Endothelial cell of umbilical vein (primary cell): ENCODE measurements around the gene ARHGEF19. TPM values are rescaled to one million over a fixed set of nuclear protein-coding genes. Genes with fewer than 3 reads are reported as not detected.

Experiments used
- BruUV-seq: library from RNA; stranded (reverse); fragments of 400-500 nt; replicated peaks from 2 replicates; lab custom pipeline; 2021; lab: Mats Ljungman, UMichigan
- CTCF ChIA-PET: fragments of 300-600, 350-600 bp; sonication (Branson Sonifier 250); formaldehyde crosslinking; loops from one replicate; lab custom pipeline; 2021; ENCODE audit warnings: antibody characterized with exemption, inconsistent platforms; lab: Charles Lee
- POLR2A ChIA-PET: fragments of 300-600, 350-600 bp; sonication (Branson Sonifier 250); formaldehyde crosslinking; loops from one replicate; lab custom pipeline; 2021; ENCODE audit warnings: antibody characterized with exemption, inconsistent platforms; lab: Charles Lee
- DNase-seq: peaks from one replicate; pipeline ENCODE4 v3.0.0-alpha.2; 2011; ENCODE audit warnings: low read depth, low spot score
- FAIRE-seq: peaks from 2 replicates; lab custom pipeline; 2011; peaks lifted over from hg19 to GRCh38; lab: Jason Lieb, UNC
- H2AFZ ChIP-seq: 2 replicates; pipeline ENCODE4 v1.6.0; 2012; ENCODE audit warnings: low read depth, low read length, control low read depth, inconsistent platforms
- H3K27ac ChIP-seq: 2 replicates; pipeline ENCODE4 v1.5.1; 2011; ENCODE audit warnings: low read depth, mild to moderate bottlenecking, control low read depth, low read length, moderate library complexity; ENCODE audit not compliant: insufficient read depth
- H3K27me3 ChIP-seq, 2 experiments: 2 replicates each; pipeline versions ENCODE4 v1.6.0 to v1.6.1; 2011; ENCODE audit warnings: low read length in 2 of 2, mixed read lengths in 1 of 2; ENCODE audit not compliant: control insufficient read depth in 2 of 2, insufficient read depth in 2 of 2
- H3K36me3 ChIP-seq, 2 experiments: 2 replicates in 1 of 2; 3 replicates in 1 of 2; pipeline ENCODE4 v1.5.1; 2011; ENCODE audit warnings: low read length in 2 of 2, mild to moderate bottlenecking in 1 of 2, moderate library complexity in 1 of 2; ENCODE audit not compliant: control insufficient read depth in 2 of 2, insufficient read depth in 2 of 2; ENCODE audit errors: extremely low read depth in 1 of 2
- H3K4me1 ChIP-seq: 3 replicates; pipeline ENCODE4 v1.5.1; 2011; ENCODE audit warnings: mild to moderate bottlenecking, low read length; ENCODE audit not compliant: control insufficient read depth, insufficient read depth; ENCODE audit errors: extremely low read depth
- H3K4me2 ChIP-seq: 2 replicates; pipeline ENCODE4 v1.6.1; 2011; ENCODE audit warnings: low read length, control low read depth, mixed read lengths; ENCODE audit not compliant: insufficient read depth
- H3K4me3 ChIP-seq, 3 experiments: fragments of 200-600 bp in 1 of 3; sonication (generic), shearing (Covaris generic) in 1 of 3; replicated peaks in 1 of 3; 2 replicates each; pipeline ENCODE4 v1.5.1; 2011 to 2016; ENCODE audit warnings: control low read depth in 3 of 3, low read length in 3 of 3, mild to moderate bottlenecking in 2 of 3, inconsistent platforms in 1 of 3, low read depth in 1 of 3, moderate library complexity in 1 of 3; ENCODE audit not compliant: insufficient read depth in 1 of 3
- H3K79me2 ChIP-seq: 2 replicates; pipeline ENCODE4 v1.6.0; 2012; ENCODE audit warnings: low read length, inconsistent platforms; ENCODE audit not compliant: control insufficient read depth, insufficient read depth
- H3K9ac ChIP-seq: replicated peaks from 2 replicates; pipeline ENCODE3; 2011; ENCODE audit warnings: low read length, control low read depth; ENCODE audit not compliant: insufficient read depth; ENCODE audit errors: extremely low read depth
- H3K9me1 ChIP-seq: replicated peaks from 3 replicates; pipeline ENCODE4 v1.6.0; 2011; ENCODE audit warnings: mild to moderate bottlenecking, low read length; ENCODE audit not compliant: control insufficient read depth, insufficient read depth; ENCODE audit errors: extremely low read depth
- H3K9me3 ChIP-seq: replicated peaks from 2 replicates; pipeline ENCODE4 v1.5.1; 2012; ENCODE audit warnings: low read length, inconsistent platforms; ENCODE audit not compliant: control insufficient read depth, insufficient read depth
- H4K20me1 ChIP-seq: replicated peaks from 2 replicates; pipeline ENCODE3; 2011; ENCODE audit warnings: mild to moderate bottlenecking, low read length; ENCODE audit not compliant: control insufficient read depth, insufficient read depth; ENCODE audit errors: extremely low read depth
- EZH2 ChIP-seq: IDR thresholded peaks from 2 replicates; pipeline ENCODE4 v1.6.1; 2012; ENCODE audit warnings: borderline replicate concordance, low read depth, mild to moderate bottlenecking, moderate library complexity, low read length, inconsistent platforms; ENCODE audit not compliant: severe bottlenecking
- FOS ChIP-seq: IDR thresholded peaks from 2 replicates; pipeline ENCODE4 v1.6.1; 2011; ENCODE audit warnings: mild to moderate bottlenecking, low read length, moderate library complexity, borderline replicate concordance; ENCODE audit not compliant: insufficient read depth
- GATA2 ChIP-seq: IDR thresholded peaks from 2 replicates; pipeline ENCODE4 v1.7.0; 2011; ENCODE audit warnings: low read depth, mild to moderate bottlenecking, moderate library complexity, mixed read lengths, low read length; ENCODE audit not compliant: insufficient read length, insufficient read depth
- JUN ChIP-seq: IDR thresholded peaks from 2 replicates; pipeline ENCODE4 v1.6.1; 2011; ENCODE audit warnings: borderline replicate concordance, low read depth; ENCODE audit not compliant: insufficient read length, insufficient read depth
- MAX ChIP-seq: IDR thresholded peaks from 2 replicates; pipeline ENCODE4 v1.6.1; 2011; ENCODE audit not compliant: insufficient read depth, insufficient read length
- MYC ChIP-seq: IDR thresholded peaks from one replicate; pipeline ENCODE4 v1.6.1; 2011; ENCODE audit warnings: mild to moderate bottlenecking, low read depth, low read length
- POLR2A ChIP-seq: IDR thresholded peaks from 2 replicates; pipeline ENCODE4 v1.6.1; 2012; ENCODE audit warnings: low read depth, mild to moderate bottlenecking, control low read depth, low read length
- dilution Hi-C: fragments of 300-500 bp; cut with MboI; formaldehyde crosslinking; loops from one replicate; pipeline ENCODE4 v1.15.0; 2019; ENCODE audit warnings: low sequenced_read_pairs; ENCODE audit not compliant: extremely low pct_ligation_motif_present
- intact Hi-C: fragments of 100-400 bp; cut with micrococcal nuclease; formaldehyde crosslinking; loops from one replicate; pipeline ENCODE4 v1.10.0; 2022
- polyA plus RNA-seq, 4 experiments: library from polyadenylated mRNA; depleted of rRNA in 3 of 4; stranded (reverse) in 3 of 4; unstranded in 1 of 4; fragments of >200 nt; gene quantifications; 2 replicates each; pipeline versions ENCODE4 v1.2.1 to v1.2.3, GENCODE V29; 2011 to 2012; ENCODE audit warnings: missing spikeins in 1 of 4
- total RNA-seq: library from RNA; stranded (reverse); gene quantifications from 2 replicates; pipeline ENCODE4 v1.2.3, GENCODE V29; 2021
- TF ChIP-seq, protein P1 (sequence below), 2 donors: IDR thresholded peaks; 1 replicate in 1 of 2; 2 replicates in 1 of 2; pipeline ENCODE4 v1.5.1; 2011; ENCODE audit warnings: low read length in 2 of 2, mild to moderate bottlenecking in 2 of 2, moderate library complexity in 2 of 2, control low read depth in 1 of 2, inconsistent platforms in 1 of 2, low read depth in 1 of 2; ENCODE audit not compliant: insufficient read depth in 1 of 2; ENCODE audit errors: extremely low read depth in 1 of 2

ARHGEF19 gene
- total and polyA plus RNA-seq, 2 donors (not counting 3 experiments of a cell fraction or from before 2014, with no cell fraction given): 6.2 to 8.0 TPM

GRCh38 chr1:16230744-16231143 lies 18.3 kb upstream of the ARHGEF19 start:
- H3K27ac ChIP-seq: no peak overlapping the region
- no peak for DNase-seq
- CTCF ChIA-PET: no interaction called here
- H3K9me3 ChIP-seq: no peaks in the 10 kb centered on the region
- H3K4me2 ChIP-seq: no peak overlapping the region
- no peak overlapping the region for H2AFZ ChIP-seq
- peaks cover 22 to 23% of the 10 kb centered on the region in 2 experiments for H3K27me3 ChIP-seq
- no peak overlapping the region for H3K4me3 ChIP-seq
- no peak overlapping the region for H3K9ac ChIP-seq
- no peaks in the 10 kb centered on the region for H3K79me2 ChIP-seq
- no peaks in the 10 kb centered on the region for H3K9me1 ChIP-seq
- intact Hi-C loops: no loop called here
- no peak for FAIRE-seq
- POLR2A ChIA-PET: interaction anchor here (0.7 kb wide), 1 partner anchor 132 kb away, joined by 12 read pairs; no protein-coding TSS in a partner anchor
- dilution Hi-C loops: no loop called here
- no peaks in the 10 kb centered on the region for H3K36me3 ChIP-seq
- no TSS peak for BruUV-seq
- H4K20me1 ChIP-seq: no peaks in the 10 kb centered on the region
- TF ChIP-seq EZH2 (no peak), POLR2A (no peak), MAX (no peak), MYC (no peak), GATA2 (no peak), JUN (no peak), FOS (no peak)
- TF ChIP-seq, protein P1, sequence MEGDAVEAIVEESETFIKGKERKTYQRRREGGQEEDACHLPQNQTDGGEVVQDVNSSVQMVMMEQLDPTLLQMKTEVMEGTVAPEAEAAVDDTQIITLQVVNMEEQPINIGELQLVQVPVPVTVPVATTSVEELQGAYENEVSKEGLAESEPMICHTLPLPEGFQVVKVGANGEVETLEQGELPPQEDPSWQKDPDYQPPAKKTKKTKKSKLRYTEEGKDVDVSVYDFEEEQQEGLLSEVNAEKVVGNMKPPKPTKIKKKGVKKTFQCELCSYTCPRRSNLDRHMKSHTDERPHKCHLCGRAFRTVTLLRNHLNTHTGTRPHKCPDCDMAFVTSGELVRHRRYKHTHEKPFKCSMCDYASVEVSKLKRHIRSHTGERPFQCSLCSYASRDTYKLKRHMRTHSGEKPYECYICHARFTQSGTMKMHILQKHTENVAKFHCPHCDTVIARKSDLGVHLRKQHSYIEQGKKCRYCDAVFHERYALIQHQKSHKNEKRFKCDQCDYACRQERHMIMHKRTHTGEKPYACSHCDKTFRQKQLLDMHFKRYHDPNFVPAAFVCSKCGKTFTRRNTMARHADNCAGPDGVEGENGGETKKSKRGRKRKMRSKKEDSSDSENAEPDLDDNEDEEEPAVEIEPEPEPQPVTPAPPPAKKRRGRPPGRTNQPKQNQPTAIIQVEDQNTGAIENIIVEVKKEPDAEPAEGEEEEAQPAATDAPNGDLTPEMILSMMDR (IDR thresholded peaks at IDR 0.05; ENCODE audit: extremely low read depth in 1 of 2, insufficient read depth in 1 of 2, low read depth in 1 of 2, low read length in 2 of 2): no peak
- H3K4me1 ChIP-seq: no peaks in the 10 kb centered on the region
